RWPE1 (cell line): ENCODE data around the gene GANC.

Experiments
- CTCF ChIA-PET: fragments of 350-600 bp; sonication (Branson Sonifier 250); formaldehyde crosslinking; extraction: SDS; loops from one replicate; lab custom pipeline; 2021; lab: Yijun Ruan, JAX
- POLR2A ChIA-PET: fragments of 400-600 bp; formaldehyde crosslinking; extraction: SDS; loops from one replicate; lab custom pipeline; 2020; ENCODE audit warnings: antibody characterized with exemption; ENCODE audit not compliant: low non-redundant PET; lab: Yijun Ruan, JAX
- DNase-seq: peaks from one replicate; pipeline ENCODE4 v3.0.0; 2012; ENCODE audit warnings: low spot score
- H3K27ac ChIP-seq: fragments of 450-650 bp; 2 replicates; pipeline ENCODE4 v1.5.1; 2017
- CTCF ChIP-seq: fragments of 450-650 bp; conservative IDR thresholded peaks from 2 replicates; pipeline ENCODE4 v1.5.1; 2017; ENCODE audit warnings: low read depth, mild to moderate bottlenecking

The GANC gene

DNA sequence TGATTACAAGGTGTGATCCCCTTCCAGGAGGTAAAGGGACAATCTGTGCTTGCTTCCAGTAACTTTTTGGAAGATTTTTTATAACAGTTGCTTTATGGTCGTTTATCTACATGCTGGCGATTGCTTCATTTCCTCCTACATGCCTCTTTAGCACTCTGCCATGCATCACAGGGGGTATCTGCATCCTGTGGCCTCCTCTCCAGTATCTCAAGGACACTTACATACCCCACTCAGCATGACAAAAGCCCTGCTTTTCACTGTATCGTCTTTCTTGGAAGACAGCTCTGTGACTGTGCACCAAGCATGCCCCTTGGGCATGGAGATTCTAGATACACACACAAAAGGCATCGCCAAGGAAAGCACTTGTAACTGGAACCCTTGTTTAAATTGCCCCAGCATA is 111.6 kb downstream of the GANC start:
- no peak for TF ChIP-seq CTCF
- no peak overlapping the region for H3K27ac ChIP-seq
- CTCF ChIA-PET, result interaction anchor here (0.6 to 0.8 kb wide), 3 partner anchors 83 to 163 kb away, joined by 3 to 4 read pairs (median 4); no protein-coding TSS in a partner anchor
- POLR2A ChIA-PET, result no interaction called here
- DNase-seq, result no peak

DNA sequence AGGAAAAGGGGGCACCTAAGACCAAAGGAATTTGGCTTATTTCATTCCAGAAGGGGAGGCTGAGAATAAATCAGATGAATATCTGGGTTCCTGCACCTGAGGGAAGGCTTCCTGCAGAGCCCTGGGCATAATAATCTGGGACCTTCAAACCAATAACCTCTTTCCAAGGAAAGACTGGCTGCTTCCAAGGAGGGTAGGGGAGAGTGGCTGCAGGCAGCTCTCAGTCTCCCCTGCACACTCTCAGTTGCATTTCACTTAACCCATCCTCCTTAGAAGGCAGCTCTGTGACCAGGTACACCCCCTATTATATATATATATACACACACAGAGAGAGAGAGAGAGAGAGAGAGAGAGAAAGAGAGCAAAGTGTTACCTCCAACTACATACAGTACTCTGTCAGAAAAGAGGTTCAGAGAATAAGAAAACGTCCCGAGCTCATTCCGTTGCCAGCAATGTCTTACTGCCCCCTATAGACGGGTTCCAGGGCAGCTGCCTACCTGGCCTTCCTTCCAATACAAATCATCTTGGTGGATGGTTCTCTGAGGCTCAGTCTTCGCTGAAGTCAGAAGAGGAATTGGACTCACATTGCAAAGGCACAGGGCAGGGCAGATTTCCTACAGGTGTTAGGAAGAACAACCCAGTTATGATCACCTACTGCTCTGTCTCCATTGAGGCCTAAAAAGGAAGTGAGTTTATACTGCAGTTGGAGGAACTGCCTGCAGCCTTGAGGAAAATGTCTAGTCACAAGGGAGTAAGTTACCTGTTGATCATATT is 112.4 kb downstream of the GANC start:
- H3K27ac ChIP-seq, result no peak overlapping the region
- CTCF ChIA-PET, result interaction anchor here (0.6 to 0.8 kb wide), 3 partner anchors 84 to 163 kb away, joined by 3 to 4 read pairs (median 4); no protein-coding TSS in a partner anchor
- POLR2A ChIA-PET, result no interaction called here
- DNase-seq, result peak; percentile 42
- peak; percentile 43 for TF ChIP-seq CTCF

DNA sequence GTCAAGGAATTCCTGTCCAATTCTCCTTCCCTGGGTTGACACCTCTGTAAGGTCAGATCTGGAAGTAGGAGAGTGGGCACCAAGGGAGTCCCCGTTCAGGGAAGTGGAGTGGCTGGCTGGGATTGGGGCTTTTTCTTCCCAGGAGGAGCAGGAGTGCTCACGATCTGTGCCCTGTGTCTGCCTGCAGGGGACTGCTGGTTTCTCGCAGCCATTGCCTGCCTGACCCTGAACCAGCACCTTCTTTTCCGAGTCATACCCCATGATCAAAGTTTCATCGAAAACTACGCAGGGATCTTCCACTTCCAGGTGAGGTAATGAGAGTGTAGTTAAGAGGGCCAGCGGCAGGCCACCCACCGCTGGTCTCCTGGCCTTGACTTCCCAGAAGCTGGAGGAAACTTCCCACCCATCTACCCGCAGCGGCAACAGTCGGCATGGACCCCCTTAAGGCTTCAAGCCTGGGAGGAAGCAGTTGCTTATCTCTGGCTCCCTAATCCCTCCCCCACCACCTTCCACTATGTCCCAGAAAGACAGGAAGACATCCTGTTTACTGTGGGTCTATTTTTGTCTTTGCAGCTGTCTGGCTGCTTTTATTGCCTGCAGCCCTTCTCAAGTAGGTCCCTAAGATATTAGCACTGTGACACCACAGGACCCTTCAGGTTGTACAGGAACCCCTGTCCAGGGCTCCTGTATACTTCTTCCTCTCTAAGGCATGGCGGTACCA is 113.1 kb downstream of the GANC start:
- ChIA-PET POLR2A (no interaction called here), CTCF (no interaction called here)
- no peak overlapping the region for H3K27ac ChIP-seq
- no peak for TF ChIP-seq CTCF
- DNase-seq, result no peak

DNA sequence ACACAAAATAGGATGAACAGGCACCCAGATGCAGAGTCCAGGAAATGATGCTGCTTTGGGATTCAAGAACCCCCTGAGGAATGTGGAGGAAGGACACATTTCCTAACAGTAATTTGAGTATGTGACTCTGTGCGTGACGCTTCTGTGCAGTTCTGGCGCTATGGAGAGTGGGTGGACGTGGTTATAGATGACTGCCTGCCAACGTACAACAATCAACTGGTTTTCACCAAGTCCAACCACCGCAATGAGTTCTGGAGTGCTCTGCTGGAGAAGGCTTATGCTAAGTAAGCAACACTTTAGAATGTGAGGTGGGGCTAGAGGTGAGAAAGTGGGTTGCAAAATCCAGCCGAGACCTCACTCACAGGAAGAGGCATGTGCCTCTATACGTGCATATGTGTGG is 114.6 kb downstream of the GANC start:
- ChIA-PET CTCF (interaction anchor here (0.5 to 1.1 kb wide), 3 partner anchors 19 to 325 kb away, joined by 3 to 5 read pairs (median 3); no protein-coding TSS in a partner anchor), POLR2A (no interaction called here)
- no peak overlapping the region for H3K27ac ChIP-seq
- DNase-seq, result no peak
- TF ChIP-seq CTCF, result no peak

DNA sequence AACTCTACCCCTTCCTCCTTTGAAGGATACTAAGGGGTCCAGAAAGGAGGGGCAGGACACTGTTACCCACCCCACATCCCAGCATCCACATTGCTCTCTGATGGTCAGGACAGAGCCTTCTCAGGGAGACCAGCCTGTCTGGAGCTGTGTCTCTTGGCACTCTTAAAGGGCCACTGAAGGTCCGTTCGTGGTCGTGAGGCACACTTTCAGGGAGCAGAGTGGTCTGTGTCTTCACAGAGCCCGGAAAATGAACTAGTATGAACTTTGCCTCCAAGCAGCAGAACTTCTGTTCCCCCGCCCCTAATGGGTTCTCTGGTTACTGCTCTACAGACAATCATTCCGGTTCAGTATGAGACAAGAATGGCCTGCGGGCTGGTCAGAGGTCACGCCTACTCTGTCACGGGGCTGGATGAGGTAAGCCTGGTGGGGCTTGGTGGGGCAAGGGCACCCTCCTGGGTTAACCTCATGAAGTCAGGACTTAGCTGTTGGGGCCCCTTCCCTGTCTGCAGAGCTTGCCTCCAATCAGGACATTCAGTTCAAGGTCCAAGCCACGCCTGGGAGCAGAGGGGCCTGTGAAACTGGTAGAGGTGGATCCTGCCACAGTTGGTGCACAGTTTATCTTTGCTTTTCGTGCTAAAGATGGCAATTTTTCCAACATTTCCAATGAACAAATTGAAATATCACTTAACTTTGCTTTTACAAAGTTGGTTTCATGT is 119.5 kb downstream of the GANC start:
- ChIA-PET POLR2A (no interaction called here), CTCF (interaction anchor here (0.6 kb wide), 1 partner anchor 431 kb away, joined by 3 read pairs; no protein-coding TSS in a partner anchor)
- TF ChIP-seq CTCF, result no peak
- DNase-seq, result no peak
- H3K27ac ChIP-seq, result no peak overlapping the region

DNA sequence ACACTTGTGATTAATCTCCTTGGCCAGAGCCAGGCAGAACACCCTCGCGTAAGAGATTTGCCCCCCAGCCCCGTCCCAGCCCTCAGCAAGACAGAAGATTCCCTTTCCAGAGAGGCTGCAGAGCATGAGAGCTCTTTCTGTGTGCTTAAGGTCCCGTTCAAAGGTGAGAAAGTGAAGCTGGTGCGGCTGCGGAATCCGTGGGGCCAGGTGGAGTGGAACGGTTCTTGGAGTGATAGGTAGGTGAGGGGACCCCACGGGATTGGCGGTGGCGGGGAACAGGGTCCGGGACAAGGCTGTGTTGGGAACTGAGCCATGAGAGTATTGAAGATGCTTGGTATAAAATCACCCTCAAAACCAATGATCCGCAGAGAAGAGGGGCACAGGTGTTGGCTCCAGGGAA is 121.1 kb downstream of the GANC start:
- CTCF ChIA-PET, result no interaction called here
- no peak overlapping the region for H3K27ac ChIP-seq
- no peak for TF ChIP-seq CTCF
- no peak for DNase-seq
- POLR2A ChIA-PET, result no interaction called here
